SK-N-SH (cell line): ENCODE data around the gene RASSF4. TPM values are rescaled to one million over a fixed set of nuclear protein-coding genes. Genes with fewer than 3 reads are reported as not detected.

Source experiments
- CTCF ChIA-PET: fragments of 300-600, 350-600 bp; formaldehyde crosslinking; extraction: SDS; loops from one replicate; lab custom pipeline; 2021; lab: Yijun Ruan, JAX
- POLR2A ChIA-PET: fragments of 350-600 bp; sonication (Branson Sonifier 250); formaldehyde crosslinking; extraction: SDS; loops from one replicate; lab custom pipeline; 2020; ENCODE audit warnings: antibody characterized with exemption, inconsistent platforms; lab: Yijun Ruan, JAX
- DNase-seq: peaks from one replicate; pipeline ENCODE4 v3.0.0; 2012
- H2AFZ ChIP-seq: fragments of 200-600 bp; sonication (generic); 2 replicates; pipeline ENCODE4 v1.8.1; 2016; ENCODE audit warnings: antibody characterized with exemption, mild to moderate bottlenecking, low read depth
- H3F3A ChIP-seq: fragments of 200-600 bp; sonication (generic); replicated peaks from 2 replicates; pipeline ENCODE3; 2016; ENCODE audit warnings: antibody characterized with exemption, mild to moderate bottlenecking; ENCODE audit not compliant: insufficient read depth
- H3K27ac ChIP-seq, 2 experiments: fragments of 200-500 bp in 1 of 2; fragments of 200-600 bp in 1 of 2; sonication (Bioruptor generic) in 1 of 2; sonication (generic), shearing (Covaris generic) in 1 of 2; 2 replicates each; pipeline versions ENCODE4 v1.5.1 to v1.6.1; 2014 to 2016; ENCODE audit warnings: low read depth in 2 of 2, inconsistent platforms in 1 of 2, low read length in 1 of 2, mild to moderate bottlenecking in 1 of 2, mixed read lengths in 1 of 2
- H3K27me3 ChIP-seq: fragments of 200-600 bp; sonication (generic), shearing (Covaris generic); 2 replicates; pipeline ENCODE4 v1.6.1; 2016; ENCODE audit warnings: mixed run types; ENCODE audit not compliant: insufficient read depth
- H3K36me3 ChIP-seq, 2 experiments: fragments of 200-500 bp in 1 of 2; fragments of 200-600 bp in 1 of 2; sonication (Bioruptor generic) in 1 of 2; sonication (generic) in 1 of 2; replicated peaks in 1 of 2; 2 replicates each; pipeline versions ENCODE3 to v1.5.1; 2014 to 2016; ENCODE audit warnings: low read length in 1 of 2, mild to moderate bottlenecking in 1 of 2; ENCODE audit not compliant: insufficient read depth in 2 of 2, control insufficient read depth in 1 of 2
- H3K4me1 ChIP-seq, 2 experiments: fragments of 200-500 bp in 1 of 2; fragments of 200-600 bp in 1 of 2; sonication (Bioruptor generic) in 1 of 2; sonication (generic), shearing (Covaris generic) in 1 of 2; 2 replicates each; pipeline versions ENCODE4 v1.5.1 to v1.6.1; 2014 to 2016; ENCODE audit warnings: low read depth in 1 of 2, low read length in 1 of 2, mixed run types in 1 of 2; ENCODE audit not compliant: insufficient read depth in 2 of 2, control insufficient read depth in 1 of 2
- H3K4me2 ChIP-seq: fragments of 200-600 bp; sonication (generic), shearing (Covaris generic); 2 replicates; pipeline ENCODE4 v1.6.1; 2017; ENCODE audit warnings: mixed run types
- H3K4me3 ChIP-seq, 2 experiments: fragments of 200-500 bp in 1 of 2; fragments of 200-600 bp in 1 of 2; sonication (Bioruptor generic) in 1 of 2; sonication (generic), shearing (Covaris generic) in 1 of 2; 2 replicates each; pipeline versions ENCODE4 v1.5.1 to v1.8.1; 2014 to 2016; ENCODE audit warnings: low read depth in 2 of 2, inconsistent platforms in 1 of 2, low read length in 1 of 2, mild to moderate bottlenecking in 1 of 2, mixed read lengths in 1 of 2, moderate library complexity in 1 of 2
- H3K79me2 ChIP-seq: fragments of 200-600 bp; sonication (generic); 2 replicates; pipeline ENCODE4 v1.8.1; 2017; ENCODE audit warnings: mild to moderate bottlenecking; ENCODE audit not compliant: insufficient read depth
- H3K9ac ChIP-seq: fragments of 200-600 bp; sonication (generic); 2 replicates; pipeline ENCODE4 v1.6.1; 2017; ENCODE audit warnings: mixed run types
- H3K9me2 ChIP-seq: fragments of 200-600 bp; sonication (generic); 2 replicates; pipeline ENCODE4 v1.6.1; 2017; ENCODE audit warnings: mixed run types
- H3K9me3 ChIP-seq: fragments of 200-600 bp; sonication (generic); 2 replicates; pipeline ENCODE4 v1.6.1; 2017; ENCODE audit warnings: mixed run types, mild to moderate bottlenecking, moderate library complexity
- H4K20me1 ChIP-seq: fragments of 200-600 bp; sonication (generic); 2 replicates; pipeline ENCODE4 v1.6.1; 2017; ENCODE audit warnings: mild to moderate bottlenecking, mixed run types; ENCODE audit not compliant: insufficient read depth
- MXI1 ChIP-seq: IDR thresholded peaks from 2 replicates; pipeline ENCODE4 v1.6.1; 2012; ENCODE audit warnings: mild to moderate bottlenecking, low read depth, low read length, improper control_type of control experiment
- TEAD4 ChIP-seq: IDR thresholded peaks from 2 replicates; pipeline ENCODE4 v1.4.0; 2012; ENCODE audit warnings: mild to moderate bottlenecking, borderline replicate concordance; ENCODE audit not compliant: insufficient read depth
- WGBS: methylation state at CpG from one replicate; pipeline ENCODE4 v1.1.6; 2017; ENCODE audit warnings: low lambda C conversion rate; 5-methylcytosine and 5-hydroxymethylcytosine counted together
- polyA plus RNA-seq, 3 experiments: library from polyadenylated mRNA; depleted of rRNA; stranded (reverse); fragments of >200 nt; gene quantifications; 2 replicates each; pipeline ENCODE4 v1.2.3, GENCODE V29; 2012

The RASSF4 gene
- polyA plus RNA-seq, 1 of the 3 experiments (the other 2 are of a cell fraction), result 11.0 TPM

GRCh38 chr10:45044290-45044689 lies 84.7 kb downstream of the RASSF4 start:
- no peak overlapping the region for H3K4me2 ChIP-seq
- no peaks in the 10 kb centered on the region; the same call in 1 of the 2 replicates for H3K9me3 ChIP-seq
- H3K79me2 ChIP-seq, result no peaks in the 10 kb centered on the region
- no peak overlapping the region for H3K27ac ChIP-seq
- H3F3A ChIP-seq, result no peaks in the 10 kb centered on the region
- H2AFZ ChIP-seq, result no peak overlapping the region
- H3K27me3 ChIP-seq, result no peaks in the 10 kb centered on the region
- no peaks in the 10 kb centered on the region for H4K20me1 ChIP-seq
- H3K9me2 ChIP-seq, result no peaks in the 10 kb centered on the region
- H3K4me3 ChIP-seq, result no peak overlapping the region
- H3K9ac ChIP-seq, result no peak overlapping the region
- no peaks in the 10 kb centered on the region for H3K4me1 ChIP-seq
- ChIA-PET CTCF (no interaction called here), POLR2A (no interaction called here)
- H3K36me3 ChIP-seq, result no peaks in the 10 kb centered on the region
- no peak for TF ChIP-seq TEAD4
- no peak for TF ChIP-seq MXI1
- WGBS, result 15% methylated on average over 7 of the region's 7 CpGs
- DNase-seq, result no peak

Other genes starting within 250 kb of the RASSF4 start
- gene TMEM72, start 48.5 kb upstream of the RASSF4 start, polyA plus RNA-seq (2012; rRNA removed), result not detected in 2 replicates
- gene DEPP1, start 19.0 kb downstream of the RASSF4 start, polyA plus RNA-seq (2012; rRNA removed), result 5.3 and 6.1 TPM in 2 replicates
- gene ZNF22, start 41.1 kb downstream of the RASSF4 start, polyA plus RNA-seq (2012; rRNA removed), result 10.2 and 13.2 TPM in 2 replicates